GM21423 (cell line): ENCODE measurements around the gene GUK1.

Source experiments
- ATAC-seq: cut with Tn5 transposase; IDR thresholded peaks from one replicate; pipeline ENCODE4 v1.9.1; 2021; ENCODE audit warnings: mild to moderate bottlenecking, moderate library complexity; ENCODE audit not compliant: unreplicated experiment

The GUK1 gene

DNA sequence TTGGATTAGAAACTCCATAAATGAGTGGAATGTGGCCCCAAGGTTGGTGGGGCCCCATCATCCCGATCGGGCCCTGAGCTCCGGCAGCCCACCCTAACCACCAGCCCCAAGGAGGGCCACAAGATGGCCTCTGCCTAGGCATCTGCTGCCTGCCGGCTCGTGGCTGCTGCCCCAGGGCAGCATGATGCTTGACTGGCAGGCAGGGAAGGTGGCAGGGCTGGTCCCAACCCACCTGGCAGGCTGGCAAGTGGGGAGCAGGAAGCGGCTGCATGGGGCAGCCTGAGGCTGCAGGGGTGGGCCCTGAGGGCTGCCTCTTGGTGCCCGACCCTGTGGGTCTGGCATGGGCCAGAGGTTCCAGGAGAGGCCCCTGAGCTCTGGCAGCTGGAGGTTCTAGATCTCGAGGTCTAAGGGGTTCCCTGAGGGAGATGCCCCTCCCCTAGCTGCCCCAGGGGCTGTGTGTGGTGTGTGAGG lies 8.9 kb downstream of the GUK1 start:
- no peak for ATAC-seq

DNA sequence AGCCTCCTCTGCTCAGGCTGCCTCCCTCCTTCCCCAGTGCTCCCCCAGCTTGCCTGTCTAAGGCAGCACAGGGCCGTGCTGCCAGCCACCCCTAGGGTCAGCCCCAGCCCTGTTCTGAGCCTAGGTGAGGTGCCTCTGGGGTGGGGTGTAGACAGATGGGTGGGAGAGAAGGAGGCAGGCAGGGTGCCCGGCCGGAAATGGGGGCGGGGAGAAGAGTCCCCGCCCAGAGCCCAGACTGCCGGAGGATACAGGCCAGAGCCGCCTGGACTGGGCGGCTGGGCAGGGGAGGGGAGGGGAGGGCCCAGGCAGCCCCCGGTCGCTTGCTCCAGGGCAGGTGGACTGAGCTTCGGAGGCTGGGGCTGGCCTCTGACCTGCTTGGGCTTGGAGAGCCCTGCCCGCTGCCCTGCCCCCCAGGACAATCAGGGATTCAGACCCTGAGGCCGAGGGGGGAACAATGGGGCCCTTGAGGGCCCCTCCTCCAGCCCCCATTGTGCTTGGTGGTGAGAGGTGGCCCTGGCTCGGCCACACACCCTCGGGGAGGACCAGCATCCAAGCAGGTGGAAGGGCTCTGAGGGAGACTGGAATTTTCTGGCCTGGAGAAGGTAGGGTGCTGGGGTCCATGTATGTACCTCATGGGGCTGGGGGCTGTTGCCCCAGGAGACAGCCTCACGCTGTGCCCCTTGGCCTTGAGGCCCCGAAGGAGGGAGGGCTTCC lies 9.5 kb downstream of the GUK1 start, which contains the start of gene GJC2:
Gene GJC2 (plus strand): TSS at position 525 of the 714 bp plus-strand sequence. CDS start 7,829 bp downstream, outside the sequence.
- ATAC-seq = no peak

DNA sequence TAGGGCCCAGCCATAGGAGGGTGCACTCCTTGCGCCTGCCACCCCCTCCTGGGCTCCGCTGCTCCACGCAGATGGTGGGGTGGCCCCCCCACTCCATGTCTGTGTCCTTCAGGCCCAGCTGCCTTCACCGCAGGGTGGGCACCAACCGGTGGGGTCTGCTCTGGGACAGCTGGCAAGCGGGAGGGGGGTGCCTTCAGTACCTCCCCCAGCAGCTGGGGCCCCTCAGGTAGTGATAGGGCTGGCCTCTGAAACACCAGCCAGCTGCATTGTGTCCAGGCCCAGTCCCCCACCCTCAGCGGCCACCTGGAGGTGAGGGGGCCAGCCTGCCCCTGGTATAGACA lies 10.0 kb downstream of the GUK1 start:
- no peak for ATAC-seq

DNA sequence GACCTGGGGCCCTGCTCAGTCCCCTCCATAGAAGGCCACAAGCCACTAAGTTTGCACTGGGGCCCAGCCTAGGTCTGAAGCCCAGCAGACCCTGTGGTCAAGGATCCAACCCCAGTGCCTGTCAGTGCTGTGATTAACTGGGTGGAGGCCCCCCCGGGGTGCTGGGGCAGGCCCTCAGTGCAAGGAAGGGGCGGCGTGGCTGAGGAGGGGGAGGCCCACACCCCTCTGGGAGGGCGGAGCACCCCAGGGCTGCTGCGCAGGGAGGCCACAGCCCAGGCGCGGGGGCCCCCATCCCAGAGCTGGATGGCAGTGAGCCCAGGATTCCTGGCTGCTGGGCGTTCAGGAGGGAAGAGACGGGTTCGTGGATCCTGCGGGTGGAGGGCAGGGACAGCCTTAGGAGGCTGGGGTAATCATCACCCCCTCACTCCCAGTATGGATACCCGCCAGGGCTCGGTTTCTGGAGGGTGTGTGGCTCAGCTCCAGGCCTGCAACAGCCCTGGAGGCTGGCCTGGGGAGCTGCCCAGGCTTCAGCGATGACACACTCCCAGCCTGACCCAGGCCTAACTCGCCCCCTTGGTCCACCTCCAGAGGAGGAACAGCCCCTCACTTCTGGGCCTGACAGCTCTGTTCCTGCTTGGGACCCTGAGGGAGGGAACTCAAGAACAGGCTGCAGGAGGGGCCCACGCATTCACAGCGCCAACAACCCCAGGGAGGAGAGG lies 10.5 kb downstream of the GUK1 start:
- ATAC-seq = no peak

DNA sequence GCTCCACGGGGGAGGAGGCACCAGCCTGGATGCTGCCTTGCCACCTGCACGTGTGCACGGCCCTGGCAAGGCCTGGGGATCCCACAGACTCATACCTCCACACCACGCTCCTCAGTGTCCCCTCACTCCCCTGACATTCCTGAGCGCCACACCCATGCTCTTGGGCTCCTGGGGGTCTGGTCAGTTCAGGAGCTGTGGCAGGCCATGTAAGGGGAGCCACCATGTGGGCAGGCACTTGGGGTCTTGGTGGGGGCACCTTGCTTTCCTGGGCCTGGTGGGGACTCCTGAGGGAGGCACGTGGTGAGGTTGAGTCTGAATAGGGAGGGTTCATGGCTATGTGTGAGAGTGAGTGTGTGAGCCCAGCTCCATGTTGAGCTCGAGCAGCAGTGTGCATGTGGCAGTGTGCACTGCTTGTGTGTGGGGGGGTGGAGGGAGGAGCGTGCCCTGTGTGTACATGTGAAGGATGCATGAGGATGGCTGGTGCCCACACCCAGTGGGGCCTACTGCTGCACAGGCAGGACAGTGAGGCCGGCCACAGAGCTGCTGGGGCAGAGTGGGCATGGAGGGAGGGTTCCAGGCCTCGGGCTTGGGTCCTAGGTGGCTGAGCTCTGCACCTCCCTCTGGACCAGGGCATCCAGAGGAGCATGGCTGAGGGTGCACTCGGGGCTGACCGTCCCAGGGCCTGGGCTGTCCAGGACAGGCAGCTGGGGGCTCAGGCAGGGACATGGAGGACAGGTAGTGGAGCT lies 11.3 kb downstream of the GUK1 start:
- no peak for ATAC-seq

DNA sequence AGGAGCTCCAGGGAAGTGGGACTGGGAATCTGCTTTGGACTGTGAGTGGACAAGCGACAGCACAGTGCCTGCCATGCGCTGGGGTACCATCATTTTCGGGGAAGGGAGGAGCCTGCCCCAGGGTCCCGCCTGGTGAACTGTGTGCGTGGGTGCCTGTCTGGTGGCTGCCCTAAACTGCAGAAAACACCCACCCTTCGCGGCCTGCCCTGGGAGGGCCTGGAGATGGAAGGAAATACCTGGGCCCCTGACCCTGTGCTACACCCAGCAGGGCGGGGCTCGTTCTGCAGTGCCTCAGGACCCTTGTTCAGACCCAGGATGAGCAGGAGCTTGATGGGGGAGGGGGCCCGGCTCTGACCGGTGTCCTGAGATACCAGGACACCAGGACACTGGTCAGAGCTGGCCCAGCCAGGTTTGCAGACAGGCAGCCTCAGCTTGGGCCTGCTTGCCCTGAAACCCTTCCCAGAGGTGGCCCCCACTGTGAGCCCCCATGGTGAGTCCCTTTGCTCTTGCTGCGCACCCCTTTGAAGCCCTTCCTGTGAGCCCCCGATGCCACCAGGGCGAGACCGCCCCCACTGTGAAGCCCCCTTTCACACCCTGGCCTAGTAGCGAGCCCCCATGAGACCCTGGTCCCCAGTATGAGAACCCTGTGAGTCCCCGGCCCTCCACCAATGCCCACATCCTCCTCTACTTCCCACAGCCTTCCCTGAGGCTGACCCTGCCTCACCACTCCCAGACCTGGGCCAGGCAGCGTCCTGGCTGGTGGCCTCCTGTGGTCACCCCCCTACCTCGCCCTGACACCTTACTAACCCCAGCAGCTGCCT lies 12.2 kb downstream of the GUK1 start:
- no peak for ATAC-seq

DNA sequence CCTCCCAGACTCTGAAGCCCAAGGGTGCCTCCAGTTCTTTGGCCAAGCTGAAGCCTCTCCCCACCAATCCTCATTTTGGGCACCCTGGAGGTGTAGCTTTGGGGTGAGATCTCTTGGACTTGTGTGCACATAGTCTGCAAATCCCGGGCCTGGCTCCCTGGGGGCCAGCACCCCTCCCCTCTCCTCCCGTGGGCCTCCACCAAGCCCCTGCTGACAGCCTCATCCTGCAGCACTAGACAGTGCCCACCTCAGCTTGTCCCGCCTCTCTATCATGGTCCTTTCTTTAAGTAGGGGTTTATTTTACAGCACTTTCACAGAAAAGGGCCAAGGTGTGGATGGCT lies 12.8 kb downstream of the GUK1 start:
- ATAC-seq = no peak

DNA sequence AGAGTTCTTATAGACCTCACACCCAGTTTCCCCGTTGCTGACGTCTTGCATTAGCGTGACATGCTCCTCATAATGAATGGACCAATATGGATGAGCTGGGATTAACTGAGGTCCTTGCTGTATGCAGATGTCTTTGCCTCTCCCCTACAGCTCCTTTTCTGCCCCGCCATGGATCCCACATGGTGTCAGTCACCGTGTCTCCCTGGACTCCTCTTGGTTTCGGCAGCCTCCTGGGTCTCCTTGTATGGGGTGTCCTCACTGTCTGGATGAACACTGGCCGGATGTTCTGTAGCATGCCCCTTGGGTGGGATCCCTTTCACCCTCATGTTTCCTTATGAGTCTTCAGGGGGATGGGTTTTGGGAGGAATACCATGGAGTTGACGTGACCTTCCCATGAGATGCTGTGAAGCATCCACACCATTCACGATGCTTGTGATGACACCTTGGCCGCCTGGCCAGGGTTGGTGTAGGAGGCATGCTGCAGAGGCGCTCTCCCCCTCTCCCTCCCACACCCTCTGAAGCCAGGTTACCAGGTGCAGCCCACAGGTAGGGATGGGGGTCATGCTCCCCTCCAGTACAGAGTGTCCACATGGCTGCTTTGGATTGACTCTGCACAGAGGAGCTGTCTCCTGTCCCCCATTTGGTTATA lies 14.1 kb downstream of the GUK1 start:
- no peak for ATAC-seq

DNA sequence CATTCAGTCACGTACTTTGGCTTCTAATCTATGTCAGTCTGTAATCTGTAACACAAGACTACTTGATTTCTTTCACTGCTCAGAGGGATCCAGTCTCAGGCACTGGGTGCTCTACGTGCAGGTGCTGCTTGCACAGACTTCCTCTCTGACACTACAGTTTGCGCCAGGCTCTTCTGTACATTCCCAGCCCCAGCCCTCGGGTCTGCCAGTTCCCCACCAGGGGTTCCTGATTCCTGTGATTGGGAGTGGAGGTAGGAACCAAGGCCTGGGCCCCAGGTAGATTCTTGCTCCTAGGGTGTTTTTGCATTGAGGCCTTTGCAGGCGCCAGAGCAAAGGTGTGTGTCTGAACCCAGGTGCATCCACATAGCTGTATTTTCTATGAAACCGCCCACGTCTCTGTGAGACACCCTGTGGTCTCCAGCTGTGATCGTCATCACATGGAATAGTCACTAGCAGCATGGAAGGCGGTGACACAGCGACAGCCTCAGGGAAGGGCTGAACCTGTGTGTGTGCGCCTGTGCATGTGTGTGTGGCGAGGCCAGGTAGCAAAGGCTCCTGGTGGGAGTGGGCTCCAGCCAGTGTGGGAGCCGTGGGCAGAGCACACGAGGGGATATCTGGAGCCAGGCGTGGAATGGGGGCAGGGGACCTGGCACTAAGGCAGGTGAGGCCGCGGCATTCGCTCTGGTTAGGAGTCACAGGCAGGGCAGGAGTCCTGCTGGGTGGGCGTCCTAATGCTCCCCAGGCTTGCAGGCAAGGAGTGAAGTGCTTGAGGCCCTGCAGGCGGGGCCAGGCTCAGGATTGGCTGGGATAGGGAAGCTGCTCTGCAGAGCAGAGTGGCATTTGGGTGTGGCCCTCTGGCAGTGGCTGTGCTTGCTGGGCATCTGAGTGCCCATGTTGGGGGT lies 14.8 kb downstream of the GUK1 start:
- ATAC-seq = no peak

DNA sequence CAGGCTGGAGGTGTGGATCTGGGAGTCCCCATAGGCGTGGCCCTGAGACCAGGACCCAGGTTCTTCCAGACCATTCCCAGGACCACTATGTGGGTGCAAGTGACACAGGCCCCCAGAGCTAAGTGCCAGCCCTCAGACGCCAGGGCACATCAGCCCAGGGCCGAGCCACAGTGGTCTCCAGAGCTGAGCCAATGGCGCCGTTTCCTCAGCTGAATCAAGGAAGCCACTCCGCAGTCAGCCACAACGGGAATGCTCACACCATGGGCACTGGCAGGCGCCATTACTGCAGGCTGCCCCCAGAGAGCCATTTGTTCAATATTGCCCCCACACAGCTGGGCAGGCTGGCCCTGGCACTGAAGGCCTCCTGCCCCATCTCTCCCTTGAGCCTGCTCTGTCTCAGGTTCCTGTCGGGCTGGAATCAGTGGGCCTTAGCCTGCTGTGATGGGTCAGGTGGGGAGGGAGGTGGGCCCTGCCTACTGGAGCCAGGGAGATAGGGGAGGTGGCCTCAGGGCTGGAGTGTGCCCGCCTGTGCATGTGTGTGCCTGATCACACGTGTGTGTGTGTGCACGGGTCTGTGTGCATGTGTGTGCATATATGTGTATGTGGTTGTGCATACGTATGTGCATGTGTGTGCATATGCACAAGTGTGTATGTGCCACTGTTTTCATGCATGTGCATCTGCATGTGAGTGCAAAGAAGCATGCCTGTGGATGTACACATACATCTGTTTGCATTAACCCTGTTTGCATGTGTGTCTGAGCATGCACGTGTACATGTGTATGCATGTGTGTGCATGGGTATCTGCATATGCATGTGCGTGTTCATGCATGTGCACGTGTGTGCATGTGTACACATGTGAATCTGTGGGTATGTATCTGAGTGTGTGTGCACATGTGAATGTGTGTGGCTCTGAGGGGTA lies 15.8 kb downstream of the GUK1 start:
- no peak for ATAC-seq

DNA sequence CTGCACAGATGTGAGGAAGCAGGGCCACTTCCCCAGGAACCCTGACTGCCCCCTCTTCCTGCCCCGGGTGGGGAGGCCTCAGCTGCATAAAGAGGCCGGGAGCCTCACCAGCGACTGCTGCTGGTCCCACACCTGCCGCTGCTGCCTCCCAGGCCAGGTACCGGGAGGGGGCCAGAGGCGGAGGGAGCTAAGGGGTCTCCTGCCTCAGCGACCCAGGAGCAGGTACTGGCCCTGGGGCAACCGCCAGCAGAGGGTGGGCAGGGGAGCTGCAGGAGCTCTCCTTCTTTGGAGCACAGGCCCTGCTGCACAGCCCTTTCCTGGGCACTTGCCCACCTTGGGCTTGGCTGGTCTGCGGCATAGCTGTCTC lies 16.4 kb downstream of the GUK1 start:
- no peak for ATAC-seq

DNA sequence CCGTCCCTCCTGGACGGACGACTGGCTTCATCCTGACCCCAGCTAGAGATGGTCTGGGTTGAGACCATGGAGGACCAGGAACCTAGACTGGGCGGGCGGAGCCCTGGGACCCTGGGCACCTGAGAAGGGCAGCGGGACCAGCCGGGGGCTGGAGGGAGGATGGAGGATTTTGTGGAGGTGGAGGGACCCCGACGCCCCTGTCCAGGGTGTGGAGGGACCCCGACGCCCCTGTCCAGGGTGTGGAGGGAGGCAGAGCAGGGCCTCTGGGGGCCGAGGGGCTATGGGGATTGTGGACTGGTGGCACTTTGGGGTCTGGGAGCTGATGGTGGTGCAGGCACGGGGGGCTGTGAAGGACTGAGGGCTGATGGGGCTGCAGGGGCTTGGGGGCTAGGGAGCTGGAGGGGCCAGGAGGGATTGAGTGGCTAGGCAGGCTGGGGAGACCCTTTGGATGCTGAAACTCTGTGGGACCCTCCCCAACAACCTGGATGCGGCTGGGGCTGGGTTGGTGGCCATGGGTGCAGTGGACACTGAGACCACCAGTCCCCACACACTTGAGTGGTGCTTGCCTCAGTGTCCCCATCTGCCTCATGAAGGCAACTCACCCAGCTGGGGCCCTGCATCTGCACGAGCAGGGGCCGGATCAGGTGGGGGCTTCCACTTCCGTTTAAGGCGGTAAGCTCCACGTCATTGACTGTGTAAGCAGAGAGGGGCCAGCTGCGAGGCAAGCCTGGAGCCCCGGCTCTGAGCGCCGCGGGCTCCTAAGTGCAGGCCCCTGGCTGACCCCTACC lies 17.1 kb downstream of the GUK1 start:
- no peak for ATAC-seq

DNA sequence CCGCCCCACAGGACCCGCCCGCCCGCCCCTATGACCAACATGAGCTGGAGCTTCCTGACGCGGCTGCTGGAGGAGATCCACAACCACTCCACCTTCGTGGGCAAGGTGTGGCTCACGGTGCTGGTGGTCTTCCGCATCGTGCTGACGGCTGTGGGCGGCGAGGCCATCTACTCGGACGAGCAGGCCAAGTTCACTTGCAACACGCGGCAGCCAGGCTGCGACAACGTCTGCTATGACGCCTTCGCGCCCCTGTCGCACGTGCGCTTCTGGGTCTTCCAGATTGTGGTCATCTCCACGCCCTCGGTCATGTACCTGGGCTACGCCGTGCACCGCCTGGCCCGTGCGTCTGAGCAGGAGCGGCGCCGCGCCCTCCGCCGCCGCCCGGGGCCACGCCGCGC lies 17.6 kb downstream of the GUK1 start:
- ATAC-seq = no peak

DNA sequence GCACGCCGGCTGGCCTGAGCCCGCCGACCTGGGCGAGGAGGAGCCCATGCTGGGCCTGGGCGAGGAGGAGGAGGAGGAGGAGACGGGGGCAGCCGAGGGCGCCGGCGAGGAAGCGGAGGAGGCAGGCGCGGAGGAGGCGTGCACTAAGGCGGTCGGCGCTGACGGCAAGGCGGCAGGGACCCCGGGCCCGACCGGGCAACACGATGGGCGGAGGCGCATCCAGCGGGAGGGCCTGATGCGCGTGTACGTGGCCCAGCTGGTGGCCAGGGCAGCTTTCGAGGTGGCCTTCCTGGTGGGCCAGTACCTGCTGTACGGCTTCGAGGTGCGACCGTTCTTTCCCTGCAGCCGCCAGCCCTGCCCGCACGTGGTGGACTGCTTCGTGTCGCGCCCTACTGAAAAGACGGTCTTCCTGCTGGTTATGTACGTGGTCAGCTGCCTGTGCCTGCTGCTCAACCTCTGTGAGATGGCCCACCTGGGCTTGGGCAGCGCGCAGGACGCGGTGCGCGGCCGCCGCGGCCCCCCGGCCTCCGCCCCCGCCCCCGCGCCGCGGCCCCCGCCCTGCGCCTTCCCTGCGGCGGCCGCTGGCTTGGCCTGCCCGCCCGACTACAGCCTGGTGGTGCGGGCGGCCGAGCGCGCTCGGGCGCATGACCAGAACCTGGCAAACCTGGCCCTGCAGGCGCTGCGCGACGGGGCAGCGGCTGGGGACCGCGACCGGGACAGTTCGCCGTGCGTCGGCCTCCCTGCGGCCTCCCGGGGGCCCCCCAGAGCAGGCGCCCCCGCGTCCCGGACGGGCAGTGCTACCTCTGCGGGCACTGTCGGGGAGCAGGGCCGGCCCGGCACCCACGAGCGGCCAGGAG lies 18.3 kb downstream of the GUK1 start:
- no peak for ATAC-seq

DNA sequence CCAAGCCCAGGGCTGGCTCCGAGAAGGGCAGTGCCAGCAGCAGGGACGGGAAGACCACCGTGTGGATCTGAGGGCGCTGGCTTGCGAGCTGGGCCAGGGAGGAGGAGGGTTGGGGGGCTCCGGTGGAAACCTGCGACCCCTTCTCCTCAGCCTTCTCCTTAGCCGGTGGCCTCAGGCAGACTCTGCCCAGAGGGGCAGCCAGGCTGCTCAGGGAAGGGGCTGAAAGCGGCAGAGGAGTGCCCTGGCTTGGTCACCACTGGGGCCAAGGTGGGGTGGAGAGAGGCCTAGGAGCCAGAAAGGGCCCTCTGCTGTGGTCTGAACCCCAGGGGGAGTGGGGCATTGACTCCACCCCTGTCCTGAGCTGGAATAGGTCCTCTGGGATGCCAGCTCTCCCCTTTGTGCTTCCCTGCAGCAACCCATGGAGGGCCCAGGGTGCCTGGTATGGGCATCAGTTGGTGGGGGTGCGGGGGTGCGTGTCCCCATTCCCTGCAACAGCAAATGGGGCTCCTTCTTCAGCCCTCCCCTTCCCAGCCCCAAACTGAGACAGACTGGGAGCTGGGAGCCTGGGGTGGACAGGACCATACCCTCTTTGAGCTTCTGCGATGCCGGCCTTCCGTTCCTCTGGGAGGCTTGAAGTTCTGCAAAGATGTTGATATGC lies 19.1 kb downstream of the GUK1 start:
- ATAC-seq = no peak

DNA sequence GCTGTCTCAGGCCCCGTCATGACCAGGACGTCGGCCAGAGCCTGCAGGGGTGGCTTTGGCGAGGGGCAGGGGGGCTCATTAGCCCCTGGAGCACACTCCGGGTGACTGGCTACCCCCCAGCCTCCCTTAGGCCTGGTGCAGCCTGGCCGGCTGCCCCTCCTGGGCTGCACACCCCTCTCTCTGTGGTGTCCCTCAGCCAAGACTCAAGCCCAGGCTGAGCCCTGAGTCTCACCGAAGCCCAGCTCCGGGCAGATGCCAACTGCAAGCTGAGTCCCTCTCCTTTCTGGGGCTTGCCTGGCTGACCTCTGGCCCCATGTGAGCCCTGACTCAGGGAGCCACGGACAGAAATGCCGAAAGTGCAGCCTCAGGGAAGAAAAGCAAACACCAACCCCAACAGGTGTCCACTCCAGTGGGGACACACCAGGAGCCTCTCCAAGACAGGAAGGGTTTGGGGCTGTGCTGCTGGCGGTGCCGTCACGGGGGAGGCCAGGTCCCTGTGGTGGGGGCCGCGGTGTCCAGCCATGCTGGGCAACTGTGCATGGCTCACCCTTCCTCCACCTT lies 20.2 kb downstream of the GUK1 start:
- ATAC-seq = no peak
